Transverse colon (tissue), 4 donors: Measurements from ENCODE around the gene TMEM37. TPM values are rescaled to one million over a fixed set of nuclear protein-coding genes. Genes with fewer than 3 reads are reported as not detected.
A peak's percentile ranks its signal among the peaks of the same experiment; 100 is the strongest.

ENCODE experiments used
- DNase-seq: peaks from one replicate; pipeline ENCODE4 v3.0.0-alpha.2; 2019
- H3K27ac ChIP-seq, 4 donors: fragments of 200-600 bp; sonication (generic); 2 replicates each; pipeline ENCODE4 v1.5.1; 2016 to 2018; ENCODE audit warnings: inconsistent platforms in 4 of 4
- H3K27me3 ChIP-seq: fragments of 200-600 bp; sonication (generic); 2 replicates; pipeline ENCODE4 v1.5.1; 2017; ENCODE audit warnings: inconsistent platforms
- H3K36me3 ChIP-seq, 4 donors: fragments of 200-600 bp; sonication (generic); 2 replicates each; pipeline ENCODE4 v1.5.1; 2017 to 2019; ENCODE audit warnings: inconsistent platforms in 4 of 4
- H3K4me1 ChIP-seq, 4 donors: fragments of 200-600 bp; sonication (generic); 2 replicates each; pipeline ENCODE4 v1.5.1; 2017 to 2020; ENCODE audit warnings: inconsistent platforms in 4 of 4
- H3K4me3 ChIP-seq, 4 donors: fragments of 200-600 bp; sonication (generic); 1 replicate in 1 of 4; 2 replicates in 3 of 4; pipeline versions ENCODE4 v1.5.1 to v1.6.1; 2017 to 2019; ENCODE audit warnings: inconsistent platforms in 4 of 4
- H3K9me3 ChIP-seq, 2 donors: fragments of 200-600 bp; sonication (generic); 2 replicates each; pipeline ENCODE4 v1.5.1; 2017 to 2019; ENCODE audit warnings: inconsistent platforms in 2 of 2
- CTCF ChIP-seq, 5 experiments: fragments of 200-600 bp in 3 of 5; fragments of 450-650 bp in 2 of 5; sonication (generic) in 3 of 5; IDR thresholded peaks; 1 replicate in 2 of 5; 2 replicates in 3 of 5; pipeline ENCODE4 v1.5.1; 2016 to 2017; ENCODE audit warnings: antibody characterized with exemption in 5 of 5, inconsistent platforms in 3 of 5, mild to moderate bottlenecking in 2 of 5, moderate library complexity in 1 of 5
- EP300 ChIP-seq: sonication (generic); formaldehyde crosslinking; IDR thresholded peaks from one replicate; pipeline ENCODE4 v1.6.1; 2017; ENCODE audit warnings: antibody characterized with exemption, low read depth
- POLR2A ChIP-seq: fragments of 450-650 bp; IDR thresholded peaks from one replicate; pipeline ENCODE4 v1.6.1; 2016; ENCODE audit warnings: antibody characterized with exemption, mild to moderate bottlenecking, moderate library complexity
- POLR2AphosphoS5 ChIP-seq, 3 donors: sonication (generic); formaldehyde crosslinking; IDR thresholded peaks; one replicate each; pipeline ENCODE4 v1.6.1; 2016; ENCODE audit warnings: antibody characterized with exemption in 3 of 3
- WGBS, 2 donors: methylation state at CpG; one replicate each; pipeline ENCODE4 v1.1.5; 2018; ENCODE audit warnings: low coverage in 1 of 2; 5-methylcytosine and 5-hydroxymethylcytosine counted together
- in situ Hi-C, 4 donors: fragments of 200-750 bp; cut with MboI; loops; one replicate each; pipeline versions ENCODE4 v1.15.0 to v1.15.1; 2017; ENCODE audit warnings: low sequenced_read_pairs in 3 of 4, low pct_ligation_motif_present in 1 of 4, low pct_unique_long_range_greater_than_20kb in 1 of 4
- intact Hi-C: fragments of 100-400 bp; cut with DNase I; formaldehyde crosslinking; loops from one replicate; pipeline ENCODE4 v1.15.1; 2023; ENCODE audit warnings: low total_unique reads
- total RNA-seq, 4 donors: library from RNA; depleted of rRNA; stranded (reverse); fragments of >200 nt; gene quantifications; one replicate each; pipeline ENCODE4 v1.1.0, GENCODE V29; 2016

Gene TMEM37
- total RNA-seq, 4 donors from 2014 or later: 18.7 to 210 (median 157) TPM

- no peaks in the 10 kb centered on the region for H3K27me3 ChIP-seq
- H3K4me3 ChIP-seq: no peak overlapping the region
- in situ Hi-C loops: no loop called here
- WGBS, 2 donors: 47 to 65% methylated on average over 2 to 6 of the region's 6 CpGs
- TF ChIP-seq POLR2A: peak; percentile 70
- TF ChIP-seq EP300: no peak
- TF ChIP-seq CTCF (IDR thresholded peaks at IDR 0.05): no peak
- peak in 2 of 3 donors; percentile 31 to 54 for TF ChIP-seq POLR2AphosphoS5 (IDR thresholded peaks at IDR 0.05)
- peak; percentile 64 for DNase-seq
- H3K9me3 ChIP-seq: no peaks in the 10 kb centered on the region
- H3K27ac ChIP-seq: peak overlapping the region; percentile 17 to 88 (median 76)
- H3K36me3 ChIP-seq: no peaks in the 10 kb centered on the region
- intact Hi-C loops: no loop called here
- peaks cover 0 to 42% (median 27%) of the 10 kb centered on the region in 4 donors for H3K4me1 ChIP-seq
These were observed 3.7 kb downstream of the TMEM37 start for GRCh38 chr2:119435081-119435952.

- no peak overlapping the region for H3K4me3 ChIP-seq
- intact Hi-C loops (no loop called here), in situ Hi-C loops (no loop called here)
- WGBS, 2 donors: 72 to 86% methylated on average over 3 to 7 of the region's 7 CpGs
- peaks cover 0 to 36% (median 24%) of the 10 kb centered on the region in 4 donors for H3K4me1 ChIP-seq
- no peaks in the 10 kb centered on the region for H3K27me3 ChIP-seq
- peak overlapping the region in 3 of 4 donors; percentile 66 to 88 (median 86) for H3K27ac ChIP-seq
- H3K36me3 ChIP-seq: no peaks in the 10 kb centered on the region
- DNase-seq: no peak
- TF ChIP-seq POLR2AphosphoS5 (IDR thresholded peaks at IDR 0.05): no peak
- TF ChIP-seq CTCF (IDR thresholded peaks at IDR 0.05): no peak
- TF ChIP-seq EP300: no peak
- no peak for TF ChIP-seq POLR2A
- no peaks in the 10 kb centered on the region for H3K9me3 ChIP-seq
These were observed 4.3 kb downstream of the TMEM37 start for GRCh38 chr2:119435953-119436297.

- intact Hi-C loops (no loop called here), in situ Hi-C loops (no loop called here)
- no peak overlapping the region for H3K27ac ChIP-seq
- no peaks in the 10 kb centered on the region for H3K36me3 ChIP-seq
- TF ChIP-seq POLR2A: no peak
- TF ChIP-seq POLR2AphosphoS5 (IDR thresholded peaks at IDR 0.05): no peak
- no peak for TF ChIP-seq EP300
- no peak for TF ChIP-seq CTCF (IDR thresholded peaks at IDR 0.05)
- 91% methylated on average over 20 of the region's 22 CpGs; no CpG with 5 or more reads in 1 of the 2 donors for WGBS, 2 donors
- no peak overlapping the region for H3K4me3 ChIP-seq
- no peaks in the 10 kb centered on the region for H3K9me3 ChIP-seq
- no peaks in the 10 kb centered on the region for H3K27me3 ChIP-seq
- peaks cover 0 to 30% (median 17%) of the 10 kb centered on the region in 4 donors for H3K4me1 ChIP-seq
- DNase-seq: no peak
These were observed 5.5 kb downstream of the TMEM37 start for GRCh38 chr2:119436993-119437772.

GRCh38 chr2:119438128-119438656, 6.5 kb downstream of the TMEM37 start:
- no peak overlapping the region for H3K27ac ChIP-seq
- peaks cover 0 to 25% (median 13%) of the 10 kb centered on the region in 4 donors for H3K4me1 ChIP-seq

More at GRCh38 chr2:119438128-119438656, 6.5 kb downstream of the TMEM37 start:
- in situ Hi-C loops (no loop called here), intact Hi-C loops (no loop called here)
- no peaks in the 10 kb centered on the region for H3K9me3 ChIP-seq
- no peak overlapping the region for H3K4me3 ChIP-seq
- no peaks in the 10 kb centered on the region for H3K36me3 ChIP-seq
- no peak for TF ChIP-seq POLR2AphosphoS5 (IDR thresholded peaks at IDR 0.05)
- H3K27me3 ChIP-seq: no peaks in the 10 kb centered on the region
- 80 to 88% methylated on average over 1 to 6 of the region's 6 CpGs for WGBS, 2 donors
- DNase-seq: no peak
